Gastrocnemius medialis (tissue), 4 donors: ENCODE results near the gene SEMA4A.

Experiments used
- POLR2A ChIP-seq, 2 donors: fragments of 450-650 bp; IDR thresholded peaks; one replicate each; pipeline ENCODE4 v1.6.1; 2017; ENCODE audit warnings: antibody characterized with exemption in 2 of 2, mild to moderate bottlenecking in 2 of 2, moderate library complexity in 2 of 2
- TF ChIP-seq, protein P1 (sequence below), 5 experiments: fragments of 450-650 bp in 3 of 5; fragments of 200-600 bp in 2 of 5; sonication (generic) in 2 of 5; IDR thresholded peaks in 4 of 5; conservative IDR thresholded peaks in 1 of 5; 1 replicate in 4 of 5; 2 replicates in 1 of 5; pipeline ENCODE4 v1.5.1; 2016 to 2019; ENCODE audit warnings: antibody characterized with exemption in 5 of 5, mild to moderate bottlenecking in 3 of 5, moderate library complexity in 3 of 5

- no peak for TF ChIP-seq POLR2A (IDR thresholded peaks at IDR 0.05)
- TF ChIP-seq, protein P1, sequence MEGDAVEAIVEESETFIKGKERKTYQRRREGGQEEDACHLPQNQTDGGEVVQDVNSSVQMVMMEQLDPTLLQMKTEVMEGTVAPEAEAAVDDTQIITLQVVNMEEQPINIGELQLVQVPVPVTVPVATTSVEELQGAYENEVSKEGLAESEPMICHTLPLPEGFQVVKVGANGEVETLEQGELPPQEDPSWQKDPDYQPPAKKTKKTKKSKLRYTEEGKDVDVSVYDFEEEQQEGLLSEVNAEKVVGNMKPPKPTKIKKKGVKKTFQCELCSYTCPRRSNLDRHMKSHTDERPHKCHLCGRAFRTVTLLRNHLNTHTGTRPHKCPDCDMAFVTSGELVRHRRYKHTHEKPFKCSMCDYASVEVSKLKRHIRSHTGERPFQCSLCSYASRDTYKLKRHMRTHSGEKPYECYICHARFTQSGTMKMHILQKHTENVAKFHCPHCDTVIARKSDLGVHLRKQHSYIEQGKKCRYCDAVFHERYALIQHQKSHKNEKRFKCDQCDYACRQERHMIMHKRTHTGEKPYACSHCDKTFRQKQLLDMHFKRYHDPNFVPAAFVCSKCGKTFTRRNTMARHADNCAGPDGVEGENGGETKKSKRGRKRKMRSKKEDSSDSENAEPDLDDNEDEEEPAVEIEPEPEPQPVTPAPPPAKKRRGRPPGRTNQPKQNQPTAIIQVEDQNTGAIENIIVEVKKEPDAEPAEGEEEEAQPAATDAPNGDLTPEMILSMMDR (IDR thresholded peaks at IDR 0.05 in 4 of 5, conservative IDR thresholded peaks at IDR 0.05 in 1 of 5) = no peak
Measured at GRCh38 chr1:156146769-156147405, 6.5 kb upstream of the SEMA4A start.
